WTC11 (cell line): Measurements from ENCODE around the gene LRP3. TPM values are rescaled to one million over a fixed set of nuclear protein-coding genes. Genes with fewer than 3 reads are reported as not detected.

Source experiments
- ATAC-seq: fragments of 200-7000 bp; cut with Tn5 transposase; 2 replicates; pipeline ENCODE4 v1.10.0; 2021; ENCODE audit warnings: mild to moderate bottlenecking, moderate library complexity
- CTCF ChIA-PET: fragments of 300-600 bp; sonication (Branson Sonifier 250); formaldehyde crosslinking; loops from one replicate; lab custom pipeline; 2021; ENCODE audit warnings: antibody characterized with exemption; lab: Charles Lee
- POLR2A ChIA-PET: fragments of 350-600 bp; sonication (Branson Sonifier 250); formaldehyde crosslinking; loops from one replicate; lab custom pipeline; 2021; ENCODE audit warnings: antibody characterized with exemption; lab: Charles Lee
- DNase-seq: peaks from one replicate; pipeline ENCODE4 v3.0.0; 2021; ENCODE audit warnings: low spot score
- H3K27ac Mint-ChIP-seq: 2 replicates; pipeline ENCODE4 v1.8.0; 2021; ENCODE audit warnings: mixed read lengths
- H3K27me3 Mint-ChIP-seq: 2 replicates; pipeline ENCODE4 v1.8.0; 2021; ENCODE audit warnings: low read depth, mild to moderate bottlenecking, moderate library complexity, mixed read lengths
- H3K36me3 Mint-ChIP-seq: 2 replicates; pipeline ENCODE4 v1.8.0; 2021; ENCODE audit warnings: mixed read lengths
- H3K4me1 Mint-ChIP-seq: 2 replicates; pipeline ENCODE4 v1.8.0; 2022; ENCODE audit warnings: mixed read lengths
- H3K4me3 Mint-ChIP-seq: 2 replicates; pipeline ENCODE4 v1.8.0; 2021; ENCODE audit warnings: mild to moderate bottlenecking, moderate library complexity, mixed read lengths
- H3K9me3 Mint-ChIP-seq: 2 replicates; pipeline ENCODE4 v1.8.0; 2021; ENCODE audit warnings: mixed read lengths
- AFF4 ChIP-seq: sonication (generic); formaldehyde crosslinking; IDR thresholded peaks from 2 replicates; pipeline ENCODE4 v1.8.1; 2023; ENCODE audit warnings: mild to moderate bottlenecking, missing genetic modification reagents, borderline replicate concordance
- CREM ChIP-seq: sonication (generic); formaldehyde crosslinking; IDR thresholded peaks from 2 replicates; pipeline ENCODE4 v1.8.1; 2022; ENCODE audit warnings: mild to moderate bottlenecking, missing genetic modification reagents, moderate library complexity
- FOXP1 ChIP-seq: sonication (generic); formaldehyde crosslinking; IDR thresholded peaks from 2 replicates; pipeline ENCODE4 v1.8.0; 2022; ENCODE audit warnings: missing genetic modification reagents, mild to moderate bottlenecking, moderate library complexity, borderline replicate concordance
- GABPB1 ChIP-seq: sonication (generic); formaldehyde crosslinking; IDR thresholded peaks from 2 replicates; pipeline ENCODE4 v1.8.1; 2023; ENCODE audit warnings: mild to moderate bottlenecking, missing genetic modification reagents
- IRF2 ChIP-seq: sonication (generic); formaldehyde crosslinking; IDR thresholded peaks from 2 replicates; pipeline ENCODE4 v1.8.0; 2022; ENCODE audit warnings: low read depth, missing genetic modification reagents, borderline replicate concordance
- JUN ChIP-seq: sonication (generic); formaldehyde crosslinking; IDR thresholded peaks from 2 replicates; pipeline ENCODE4 v1.8.0; 2023; ENCODE audit warnings: mild to moderate bottlenecking, missing genetic modification reagents
- KAT7 ChIP-seq: sonication (generic); formaldehyde crosslinking; IDR thresholded peaks from 2 replicates; pipeline ENCODE4 v1.8.1; 2023; ENCODE audit warnings: missing genetic modification reagents, mild to moderate bottlenecking, borderline replicate concordance
- NFE2L1 ChIP-seq: sonication (generic); formaldehyde crosslinking; IDR thresholded peaks from 2 replicates; pipeline ENCODE4 v1.8.1; 2023; ENCODE audit warnings: missing genetic modification reagents
- RELA ChIP-seq: sonication (generic); formaldehyde crosslinking; IDR thresholded peaks from 2 replicates; pipeline ENCODE4 v1.8.1; 2022; ENCODE audit warnings: missing genetic modification reagents, mild to moderate bottlenecking, borderline replicate concordance
- SOX15 ChIP-seq: fragments of 250-450 bp; sonication (Bioruptor Pico); IDR thresholded peaks from 2 replicates; pipeline ENCODE4 v1.9.0; 2021; ENCODE audit warnings: mild to moderate bottlenecking
- ZMAT4 ChIP-seq: fragments of 250-450 bp; sonication (Bioruptor Pico); IDR thresholded peaks from 2 replicates; pipeline ENCODE4 v1.9.0; 2021; ENCODE audit warnings: mild to moderate bottlenecking
- ZNF219 ChIP-seq: sonication (generic); formaldehyde crosslinking; IDR thresholded peaks from 2 replicates; pipeline ENCODE4 v1.8.0; 2023; ENCODE audit warnings: missing genetic modification reagents, mild to moderate bottlenecking, borderline replicate concordance
- ZNF532 ChIP-seq: fragments of 250-450 bp; sonication (Bioruptor Pico); IDR thresholded peaks from 2 replicates; pipeline ENCODE4 v1.9.0; 2021; ENCODE audit warnings: mild to moderate bottlenecking, borderline replicate concordance
- ZNF671 ChIP-seq: fragments of 250-450 bp; sonication (Bioruptor Pico); IDR thresholded peaks from 2 replicates; pipeline ENCODE4 v1.8.0; 2021; ENCODE audit warnings: mild to moderate bottlenecking
- total RNA-seq: library from RNA; stranded (reverse); gene quantifications from 3 replicates; pipeline ENCODE4 v1.2.3, GENCODE V29; 2021
- TF ChIP-seq, protein P1 (sequence below): sonication (generic); formaldehyde crosslinking; IDR thresholded peaks from 2 replicates; pipeline ENCODE4 v1.8.1; 2022; ENCODE audit warnings: mild to moderate bottlenecking, missing genetic modification reagents, moderate library complexity, borderline replicate concordance
- TF ChIP-seq, protein P2 (sequence below): sonication (generic); formaldehyde crosslinking; IDR thresholded peaks from 2 replicates; pipeline ENCODE4 v1.8.1; 2022; ENCODE audit warnings: missing genetic modification reagents, borderline replicate concordance
- TF ChIP-seq, protein P3 (sequence below): fragments of 250-450 bp; sonication (Bioruptor Pico); conservative IDR thresholded peaks from 2 replicates; pipeline ENCODE4 v1.9.0; 2021; ENCODE audit warnings: mild to moderate bottlenecking

LRP3 gene
- total RNA-seq, 1 experiment from 2014 or later, result 47.0 TPM

DNA sequence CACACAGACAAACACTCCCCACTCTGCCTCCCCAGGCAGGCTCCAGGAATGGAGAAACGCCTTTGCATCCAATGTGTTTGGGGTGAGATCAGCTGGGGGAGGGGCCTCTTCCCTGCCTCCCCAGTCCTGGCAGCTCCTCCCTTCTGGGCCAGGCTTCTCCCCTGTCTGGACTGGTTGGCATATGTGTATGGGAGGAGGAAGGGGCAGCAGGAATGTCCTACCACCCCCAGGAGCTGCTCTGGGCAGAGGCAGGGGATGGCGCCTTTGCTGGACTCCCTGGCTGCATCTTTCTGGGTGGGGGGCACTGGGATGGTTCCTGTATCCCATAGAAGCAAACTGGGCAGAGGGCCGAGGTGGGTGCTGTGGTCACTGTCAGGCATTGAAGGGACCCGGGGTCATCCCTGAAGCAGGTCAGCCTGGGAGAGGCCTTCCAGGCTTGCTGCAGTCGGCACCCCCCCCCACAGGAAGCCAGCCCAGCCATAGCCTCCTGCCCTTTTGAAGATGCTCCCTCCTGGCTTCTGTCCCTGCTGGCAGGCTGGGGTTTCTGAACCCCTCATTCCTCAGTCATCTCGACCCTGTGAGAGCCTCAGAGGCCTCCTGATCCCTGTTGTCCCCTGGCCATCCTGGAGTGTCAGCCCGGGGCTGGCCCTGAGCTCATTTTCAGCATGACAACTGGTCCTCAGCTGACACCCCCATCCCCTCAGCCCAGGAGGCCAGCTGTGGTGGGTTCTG lies 52.7 kb downstream of the LRP3 start (continued):
- TF ChIP-seq, protein P1, sequence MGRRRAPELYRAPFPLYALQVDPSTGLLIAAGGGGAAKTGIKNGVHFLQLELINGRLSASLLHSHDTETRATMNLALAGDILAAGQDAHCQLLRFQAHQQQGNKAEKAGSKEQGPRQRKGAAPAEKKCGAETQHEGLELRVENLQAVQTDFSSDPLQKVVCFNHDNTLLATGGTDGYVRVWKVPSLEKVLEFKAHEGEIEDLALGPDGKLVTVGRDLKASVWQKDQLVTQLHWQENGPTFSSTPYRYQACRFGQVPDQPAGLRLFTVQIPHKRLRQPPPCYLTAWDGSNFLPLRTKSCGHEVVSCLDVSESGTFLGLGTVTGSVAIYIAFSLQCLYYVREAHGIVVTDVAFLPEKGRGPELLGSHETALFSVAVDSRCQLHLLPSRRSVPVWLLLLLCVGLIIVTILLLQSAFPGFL (CRISPR knock-in tag), result no peak
- TF ChIP-seq FOXP1 (CRISPR knock-in tag), result no peak
- TF ChIP-seq CREM (CRISPR knock-in tag), result no peak
- TF ChIP-seq AFF4, result no peak

DNA sequence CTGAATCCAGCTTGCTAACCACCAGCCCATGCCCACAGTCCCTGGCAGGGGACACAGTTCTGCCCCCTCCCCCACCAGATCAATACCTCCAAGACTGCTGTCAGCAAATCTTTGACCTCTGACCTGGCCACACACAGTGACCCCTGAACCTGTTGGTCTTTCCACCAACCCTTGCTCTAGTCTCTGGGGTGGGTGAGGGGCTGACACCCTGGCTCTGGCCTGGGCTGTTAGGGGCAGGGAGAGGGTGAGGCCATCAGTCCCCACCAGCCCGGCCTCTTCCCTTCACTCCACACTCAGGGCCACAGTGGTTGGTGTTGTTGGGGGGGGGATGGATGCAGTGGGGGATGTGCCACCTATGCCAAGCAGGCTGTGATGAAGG lies 53.3 kb downstream of the LRP3 start:
- POLR2A ChIA-PET, result no interaction called here

More for the DNA sequence above, 53.3 kb downstream of the LRP3 start:
- Mint-ChIP-seq H3K4me3 (no peak overlapping the region), H3K4me1 (0 out of 2 replicates have a peak, but pooled peaks cover 3% of the 10 kb centered on the region), H3K27me3 (peaks cover 4% of the 10 kb centered on the region; the same call in 1 of the 2 replicates), H3K9me3 (peaks cover 12% of the 10 kb centered on the region), H3K36me3 (peaks cover 10% of the 10 kb centered on the region), H3K27ac (no peak overlapping the region)
- CTCF ChIA-PET, result interaction anchor here (1.1 to 2.5 kb wide), 4 partner anchors 12 to 159 kb away, joined by 3 to 12 read pairs (median 8); no protein-coding TSS in a partner anchor
- TF ChIP-seq, protein P2, sequence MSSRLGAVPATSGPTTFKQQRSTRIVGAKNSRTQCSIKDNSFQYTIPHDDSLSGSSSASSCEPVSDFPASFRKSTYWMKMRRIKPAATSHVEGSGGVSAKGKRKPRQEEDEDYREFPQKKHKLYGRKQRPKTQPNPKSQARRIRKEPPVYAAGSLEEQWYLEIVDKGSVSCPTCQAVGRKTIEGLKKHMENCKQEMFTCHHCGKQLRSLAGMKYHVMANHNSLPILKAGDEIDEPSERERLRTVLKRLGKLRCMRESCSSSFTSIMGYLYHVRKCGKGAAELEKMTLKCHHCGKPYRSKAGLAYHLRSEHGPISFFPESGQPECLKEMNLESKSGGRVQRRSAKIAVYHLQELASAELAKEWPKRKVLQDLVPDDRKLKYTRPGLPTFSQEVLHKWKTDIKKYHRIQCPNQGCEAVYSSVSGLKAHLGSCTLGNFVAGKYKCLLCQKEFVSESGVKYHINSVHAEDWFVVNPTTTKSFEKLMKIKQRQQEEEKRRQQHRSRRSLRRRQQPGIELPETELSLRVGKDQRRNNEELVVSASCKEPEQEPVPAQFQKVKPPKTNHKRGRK, result no peak
- TF ChIP-seq ZNF532 (CRISPR knock-in tag) (no peak), ZNF671 (CRISPR knock-in tag) (no peak), SOX15 (no peak), NFE2L1 (CRISPR knock-in tag) (no peak), ZMAT4 (CRISPR knock-in tag) (no peak), IRF2 (no peak), RELA (CRISPR knock-in tag) (no peak), KAT7 (no peak), ZNF219 (no peak), JUN (no peak), GABPB1 (CRISPR knock-in tag) (no peak)
- TF ChIP-seq, protein P3, sequence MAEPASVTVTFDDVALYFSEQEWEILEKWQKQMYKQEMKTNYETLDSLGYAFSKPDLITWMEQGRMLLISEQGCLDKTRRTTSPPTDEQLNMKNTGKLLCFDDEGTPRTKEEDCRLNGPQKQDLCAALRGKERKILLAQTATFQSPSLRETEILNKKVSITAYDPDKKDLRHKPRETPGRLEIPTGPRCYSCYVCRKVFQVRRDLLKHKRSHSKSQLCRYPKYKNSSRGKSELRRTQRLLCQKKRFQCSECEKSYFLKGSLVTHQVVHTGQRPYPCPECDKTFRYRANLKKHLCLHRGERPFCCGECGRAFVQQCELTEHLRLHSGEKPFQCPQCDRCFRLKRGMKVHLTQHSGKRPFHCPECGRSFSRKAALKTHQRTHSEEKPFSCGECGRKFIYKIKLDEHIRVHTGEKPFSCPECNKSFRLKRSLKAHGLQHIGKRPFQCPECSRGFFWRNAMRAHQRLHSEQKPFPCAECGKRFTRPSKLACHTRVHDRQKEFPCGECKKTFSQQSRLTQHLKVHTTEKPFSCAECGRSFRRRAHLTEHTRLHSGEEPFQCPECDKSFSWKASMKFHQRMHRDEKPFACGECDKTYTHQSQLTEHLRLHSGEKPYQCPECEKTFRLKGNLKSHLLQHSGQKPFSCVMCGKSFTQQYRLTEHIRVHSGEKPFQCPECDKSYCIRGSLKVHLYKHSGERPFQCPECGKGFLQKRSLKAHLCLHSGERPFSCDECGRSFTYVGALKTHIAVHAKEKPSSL (CRISPR knock-in tag), result no peak
- no peak for DNase-seq
- no peak for ATAC-seq
